Fibroblast of mammary gland (primary cell): ENCODE measurements around the gene TACC2.

Experiments
- DNase-seq: peaks from one replicate; pipeline ENCODE4 v3.0.0-alpha.2; 2010; ENCODE audit warnings: low read depth
- H3K4me3 ChIP-seq: 2 replicates; pipeline ENCODE4 v1.5.1; 2011; ENCODE audit warnings: low read depth, mild to moderate bottlenecking, low read length, moderate library complexity; ENCODE audit not compliant: control insufficient read depth
- CTCF ChIP-seq: conservative IDR thresholded peaks from 2 replicates; pipeline ENCODE4 v1.5.1; 2011; ENCODE audit warnings: low read depth, low read length, inconsistent platforms; ENCODE audit not compliant: control insufficient read depth, insufficient read depth

TACC2 gene

GRCh38 chr10:122295451-122295809 lies 306.5 kb downstream of the TACC2 start:
- H3K4me3 ChIP-seq: no peak overlapping the region
- no peak for DNase-seq
- no peak for TF ChIP-seq CTCF

GRCh38 chr10:122296363-122297120 lies 307.6 kb downstream of the TACC2 start:
- TF ChIP-seq CTCF: no peak
- H3K4me3 ChIP-seq: no peak overlapping the region
- DNase-seq: no peak

GRCh38 chr10:122297583-122297982 lies 308.6 kb downstream of the TACC2 start:
- no peak overlapping the region for H3K4me3 ChIP-seq
- no peak for TF ChIP-seq CTCF
- no peak for DNase-seq

- no peak for TF ChIP-seq CTCF
- H3K4me3 ChIP-seq: no peak overlapping the region
- DNase-seq: no peak
Observed at GRCh38 chr10:122298206-122298597, 309.2 kb downstream of the TACC2 start.

GRCh38 chr10:122298598-122299301 lies 309.8 kb downstream of the TACC2 start:
- peak overlapping the region; percentile 22 for H3K4me3 ChIP-seq
- peak; percentile 77 for DNase-seq
- peak; percentile 92 for TF ChIP-seq CTCF

GRCh38 chr10:122299423-122300075 lies 310.6 kb downstream of the TACC2 start:
- H3K4me3 ChIP-seq: no peak overlapping the region

More at GRCh38 chr10:122299423-122300075, 310.6 kb downstream of the TACC2 start:
- no peak for DNase-seq
- no peak for TF ChIP-seq CTCF
